HG03432 (cell line): ENCODE data around the gene RECQL.
A peak's percentile ranks its signal among the peaks of the same experiment; 100 is the strongest.
"Not testable (repeated sequence)": the region's sequence is repeated elsewhere in the genome, so short reads cannot be mapped to it uniquely, and the experiment has no call there.

Source experiments
- ATAC-seq: cut with Tn5 transposase; IDR thresholded peaks from one replicate; pipeline ENCODE4 v1.9.1; 2021; ENCODE audit warnings: mild to moderate bottlenecking, moderate library complexity; ENCODE audit not compliant: unreplicated experiment

The RECQL gene

GRCh38 chr12:21505888-21506287 lies 4.5 kb upstream of the RECQL start:
- ATAC-seq, result no peak

DNA sequence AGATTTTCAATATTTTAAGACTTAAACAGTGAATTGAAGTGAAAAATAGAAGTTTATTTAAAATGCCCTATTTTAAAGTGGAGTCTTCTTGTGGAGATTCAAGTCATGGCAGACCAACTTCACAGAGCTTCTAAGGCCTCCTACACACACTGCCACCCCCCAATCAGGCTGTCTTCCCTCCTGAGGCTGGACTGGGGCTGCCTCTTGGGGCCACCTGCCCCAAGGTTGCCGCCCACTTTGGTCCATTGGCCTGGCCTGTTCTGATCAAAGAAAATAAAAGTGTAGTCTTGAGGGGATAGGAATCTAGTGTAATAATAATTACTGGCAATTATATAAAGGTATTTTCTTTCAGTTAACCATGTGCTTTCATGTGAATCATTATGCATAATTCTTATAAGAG lies 1.4 kb upstream of the RECQL start:
- ATAC-seq, result no peak

GRCh38 chr12:21502164-21502496 lies 695 bp upstream of the RECQL start:
- no peak for ATAC-seq

GRCh38 chr12:21500786-21501257 lies 613 bp downstream of the RECQL start:
- ATAC-seq, result no peak

GRCh38 chr12:21499765-21500164 lies 1.7 kb downstream of the RECQL start:
- no peak for ATAC-seq

GRCh38 chr12:21485998-21486397 lies 15.4 kb downstream of the RECQL start:
- no peak for ATAC-seq

GRCh38 chr12:21483531-21483930 lies 17.9 kb downstream of the RECQL start:
- ATAC-seq, result no peak

- no peak for ATAC-seq
Observed at GRCh38 chr12:21478756-21479455, 22.5 kb downstream of the RECQL start.

DNA sequence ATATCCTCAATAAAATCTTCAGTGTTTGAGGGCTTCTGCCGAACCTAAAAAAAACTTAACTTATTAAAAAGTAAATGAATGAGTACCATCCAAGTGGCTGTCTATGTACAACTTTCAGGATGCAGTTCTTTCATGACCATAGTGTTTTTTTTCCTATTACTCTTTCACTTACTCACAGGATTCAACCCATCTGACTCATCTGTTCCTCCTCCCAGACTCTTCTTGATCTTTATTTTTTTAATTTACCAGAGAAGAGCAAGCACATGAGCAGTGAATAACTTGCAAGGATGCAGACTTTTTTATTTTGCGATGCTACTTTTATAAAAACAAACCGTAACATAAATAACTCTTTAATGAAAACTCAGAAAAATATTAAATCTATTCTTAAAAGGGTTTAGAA lies 24.5 kb downstream of the RECQL start:
- ATAC-seq, result no peak

- no peak for ATAC-seq
Observed at GRCh38 chr12:21475552-21475951, 25.9 kb downstream of the RECQL start.

GRCh38 chr12:21472197-21472823 lies 29.1 kb downstream of the RECQL start:
- no peak for ATAC-seq

DNA sequence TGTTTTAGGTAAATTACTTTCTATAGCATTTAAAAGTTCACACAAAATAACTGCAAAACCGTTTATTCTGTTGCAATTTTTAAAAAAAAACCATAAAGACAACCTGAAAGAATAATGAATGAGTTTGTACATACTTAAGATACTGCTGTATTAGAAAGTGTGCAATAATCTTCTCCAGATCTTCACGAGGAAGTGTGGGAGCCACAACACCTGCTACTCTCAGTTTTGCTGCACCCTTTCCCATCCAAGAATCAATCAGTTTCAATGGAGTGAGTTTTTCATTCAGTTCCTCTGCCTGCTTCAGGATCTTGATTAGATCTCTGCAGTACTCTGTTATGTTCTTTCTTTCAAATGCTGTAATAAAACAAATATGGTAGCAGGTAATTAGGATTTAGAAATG lies 30.1 kb downstream of the RECQL start:
- no peak for ATAC-seq

DNA sequence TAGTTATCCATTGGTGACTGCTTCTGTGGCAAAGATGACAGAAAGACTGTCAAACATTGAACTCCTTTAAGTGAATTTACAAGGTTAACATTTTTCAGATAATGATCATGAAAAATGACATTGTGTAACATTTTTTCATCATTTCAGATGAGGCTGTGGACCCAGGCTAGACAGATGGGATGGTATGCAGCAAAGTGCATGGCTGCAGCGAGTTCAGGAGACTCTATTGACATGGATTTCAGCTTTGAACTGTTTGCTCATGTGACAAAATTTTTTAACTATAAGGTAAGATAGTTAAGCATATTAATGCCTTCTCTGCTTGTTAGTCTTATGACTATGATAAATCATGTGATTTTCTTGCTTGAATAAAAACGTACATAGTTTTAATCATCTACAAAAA lies 34.1 kb downstream of the RECQL start:
- not testable (repeated sequence) for ATAC-seq

GRCh38 chr12:21459474-21459873 lies 42.0 kb downstream of the RECQL start:
- ATAC-seq, result no peak

GRCh38 chr12:21456291-21456780 lies 45.1 kb downstream of the RECQL start:
- ATAC-seq, result no peak

GRCh38 chr12:21453312-21453852 lies 48.1 kb downstream of the RECQL start:
- peak; percentile 84 for ATAC-seq

DNA sequence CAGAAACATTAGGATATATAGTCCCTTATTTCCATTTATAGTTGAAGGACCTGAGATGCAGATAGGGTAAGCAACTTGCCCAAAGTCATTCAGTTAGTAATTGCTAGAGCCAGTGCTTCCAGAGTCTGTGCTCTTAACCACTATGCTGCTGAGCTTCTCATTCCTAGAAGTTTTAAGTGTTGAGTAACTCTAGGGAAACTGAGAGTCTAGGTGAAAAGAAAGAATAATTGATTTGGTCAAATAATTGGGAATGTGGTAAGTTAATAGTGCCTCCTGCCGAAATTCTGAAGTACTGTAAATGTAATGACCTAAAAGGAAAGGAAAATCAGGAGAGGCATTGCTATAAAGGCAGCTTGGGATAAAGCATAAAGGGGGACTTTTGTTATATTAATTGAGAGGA lies 49.9 kb downstream of the RECQL start:
- no peak for ATAC-seq

GRCh38 chr12:21444193-21445146 lies 57.0 kb downstream of the RECQL start:
- ATAC-seq, result no peak

- ATAC-seq, result no peak
Observed at GRCh38 chr12:21439347-21439746, 62.1 kb downstream of the RECQL start.

DNA sequence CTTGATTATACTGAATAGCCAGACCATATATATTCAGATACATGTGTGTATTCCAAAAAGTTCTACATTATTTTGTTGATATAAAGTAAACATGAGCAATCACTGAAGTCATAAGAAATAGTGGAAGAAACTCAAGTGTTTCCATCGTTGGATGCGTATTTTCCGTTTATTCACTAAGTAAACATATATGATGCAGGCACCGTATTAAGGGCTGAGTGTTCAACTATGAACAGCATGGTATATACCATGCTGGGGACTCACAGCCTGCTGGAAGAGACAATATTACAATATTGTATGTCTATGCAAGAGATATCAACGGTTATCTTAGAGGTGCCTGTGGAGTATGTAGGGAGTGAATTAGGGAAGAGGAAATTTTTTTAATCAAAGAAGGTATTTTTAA lies 62.8 kb downstream of the RECQL start:
- no peak for ATAC-seq

GRCh38 chr12:21434699-21435098 lies 66.7 kb downstream of the RECQL start:
- no peak for ATAC-seq
